ENCODE results near the gene PSMB3.
A peak's percentile ranks its signal among the peaks of the same experiment; 100 is the strongest.

Gene PSMB3

DNA sequence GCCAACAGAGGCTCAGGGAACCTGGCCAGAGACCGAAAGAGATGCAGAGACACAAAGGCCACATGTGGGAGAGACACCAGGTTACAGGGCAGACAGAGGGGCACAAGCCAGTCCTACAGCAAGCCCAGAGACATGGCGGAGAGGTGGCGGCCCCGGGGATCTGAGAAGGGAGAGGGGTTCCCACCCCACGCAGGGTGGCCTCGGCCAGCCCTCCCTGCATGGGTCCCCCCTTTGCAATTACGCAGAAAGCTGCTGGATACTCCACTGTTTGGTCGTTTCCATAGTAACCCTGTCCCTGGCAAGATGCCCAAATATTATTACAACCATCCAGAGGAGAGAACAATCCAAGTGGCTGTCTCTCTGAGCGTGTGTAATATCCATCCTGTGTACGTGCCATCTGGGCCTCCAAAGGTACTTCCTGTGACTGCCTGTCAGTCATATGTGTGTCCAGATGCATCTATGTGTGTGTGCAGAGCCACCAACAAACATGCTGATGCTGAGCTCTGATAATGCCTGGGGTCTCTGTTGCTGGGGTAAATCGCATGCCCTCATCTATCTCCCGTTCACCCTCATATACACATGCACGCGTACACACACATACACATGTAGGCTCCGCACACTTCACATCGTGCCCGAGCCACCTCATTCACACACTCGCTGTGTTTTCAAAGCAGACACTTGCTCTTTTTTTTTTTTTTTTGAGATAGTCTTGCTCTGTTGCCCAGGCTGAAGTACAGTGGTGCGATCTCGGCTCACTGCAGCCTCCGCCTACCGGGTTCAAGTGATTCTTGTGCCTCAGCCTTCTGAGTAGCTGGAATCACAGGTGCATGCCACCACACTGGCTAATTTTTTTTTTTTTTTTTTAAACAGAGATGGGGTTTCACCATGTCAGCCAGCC is 9.9 kb upstream of the PSMB3 start (continued):
- TF ChIP-seq, protein P1, sequence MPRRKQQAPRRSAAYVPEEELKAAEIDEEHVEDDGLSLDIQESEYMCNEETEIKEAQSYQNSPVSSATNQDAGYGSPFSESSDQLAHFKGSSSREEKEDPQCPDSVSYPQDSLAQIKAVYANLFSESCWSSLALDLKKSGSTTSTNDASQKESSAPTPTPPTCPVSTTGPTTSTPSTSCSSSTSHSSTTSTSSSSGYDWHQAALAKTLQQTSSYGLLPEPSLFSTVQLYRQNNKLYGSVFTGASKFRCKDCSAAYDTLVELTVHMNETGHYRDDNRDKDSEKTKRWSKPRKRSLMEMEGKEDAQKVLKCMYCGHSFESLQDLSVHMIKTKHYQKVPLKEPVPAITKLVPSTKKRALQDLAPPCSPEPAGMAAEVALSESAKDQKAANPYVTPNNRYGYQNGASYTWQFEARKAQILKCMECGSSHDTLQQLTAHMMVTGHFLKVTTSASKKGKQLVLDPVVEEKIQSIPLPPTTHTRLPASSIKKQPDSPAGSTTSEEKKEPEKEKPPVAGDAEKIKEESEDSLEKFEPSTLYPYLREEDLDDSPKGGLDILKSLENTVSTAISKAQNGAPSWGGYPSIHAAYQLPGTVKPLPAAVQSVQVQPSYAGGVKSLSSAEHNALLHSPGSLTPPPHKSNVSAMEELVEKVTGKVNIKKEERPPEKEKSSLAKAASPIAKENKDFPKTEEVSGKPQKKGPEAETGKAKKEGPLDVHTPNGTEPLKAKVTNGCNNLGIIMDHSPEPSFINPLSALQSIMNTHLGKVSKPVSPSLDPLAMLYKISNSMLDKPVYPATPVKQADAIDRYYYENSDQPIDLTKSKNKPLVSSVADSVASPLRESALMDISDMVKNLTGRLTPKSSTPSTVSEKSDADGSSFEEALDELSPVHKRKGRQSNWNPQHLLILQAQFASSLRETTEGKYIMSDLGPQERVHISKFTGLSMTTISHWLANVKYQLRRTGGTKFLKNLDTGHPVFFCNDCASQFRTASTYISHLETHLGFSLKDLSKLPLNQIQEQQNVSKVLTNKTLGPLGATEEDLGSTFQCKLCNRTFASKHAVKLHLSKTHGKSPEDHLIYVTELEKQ (tag by site-specific recombination; IDR thresholded peaks at IDR 0.05; ENCODE audit: borderline replicate concordance): 0 out of 2 replicates have a peak, but pooled peaks have one; percentile 35
- peak; percentile 70 for TF ChIP-seq ZBTB17 (tag by site-specific recombination; IDR thresholded peaks at IDR 0.05)
- TF ChIP-seq ZNF121 (tag by site-specific recombination; IDR thresholded peaks at IDR 0.05): peak; percentile 86
- TF ChIP-seq, protein P2, sequence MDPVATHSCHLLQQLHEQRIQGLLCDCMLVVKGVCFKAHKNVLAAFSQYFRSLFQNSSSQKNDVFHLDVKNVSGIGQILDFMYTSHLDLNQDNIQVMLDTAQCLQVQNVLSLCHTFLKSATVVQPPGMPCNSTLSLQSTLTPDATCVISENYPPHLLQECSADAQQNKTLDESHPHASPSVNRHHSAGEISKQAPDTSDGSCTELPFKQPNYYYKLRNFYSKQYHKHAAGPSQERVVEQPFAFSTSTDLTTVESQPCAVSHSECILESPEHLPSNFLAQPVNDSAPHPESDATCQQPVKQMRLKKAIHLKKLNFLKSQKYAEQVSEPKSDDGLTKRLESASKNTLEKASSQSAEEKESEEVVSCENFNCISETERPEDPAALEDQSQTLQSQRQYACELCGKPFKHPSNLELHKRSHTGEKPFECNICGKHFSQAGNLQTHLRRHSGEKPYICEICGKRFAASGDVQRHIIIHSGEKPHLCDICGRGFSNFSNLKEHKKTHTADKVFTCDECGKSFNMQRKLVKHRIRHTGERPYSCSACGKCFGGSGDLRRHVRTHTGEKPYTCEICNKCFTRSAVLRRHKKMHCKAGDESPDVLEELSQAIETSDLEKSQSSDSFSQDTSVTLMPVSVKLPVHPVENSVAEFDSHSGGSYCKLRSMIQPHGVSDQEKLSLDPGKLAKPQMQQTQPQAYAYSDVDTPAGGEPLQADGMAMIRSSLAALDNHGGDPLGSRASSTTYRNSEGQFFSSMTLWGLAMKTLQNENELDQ (tag by site-specific recombination; IDR thresholded peaks at IDR 0.05; ENCODE audit: low read depth): no peak
- no peak for TF ChIP-seq ZNF223 (tag by site-specific recombination; IDR thresholded peaks at IDR 0.05)
- no peak for TF ChIP-seq ZNF416 (tag by site-specific recombination; IDR thresholded peaks at IDR 0.05)
- no peak; the same call in 1 of the 2 replicates for TF ChIP-seq ZNF501 (tag by site-specific recombination; IDR thresholded peaks at IDR 0.05)
- peak; percentile 6; the same call in 1 of the 2 replicates for TF ChIP-seq KLF1 (tag by site-specific recombination; IDR thresholded peaks at IDR 0.05)
- TF ChIP-seq ZNF394 (tag by site-specific recombination; IDR thresholded peaks at IDR 0.05; ENCODE audit: borderline replicate concordance): peak; percentile 55; the same call in 1 of the 2 replicates
- TF ChIP-seq, protein P3, sequence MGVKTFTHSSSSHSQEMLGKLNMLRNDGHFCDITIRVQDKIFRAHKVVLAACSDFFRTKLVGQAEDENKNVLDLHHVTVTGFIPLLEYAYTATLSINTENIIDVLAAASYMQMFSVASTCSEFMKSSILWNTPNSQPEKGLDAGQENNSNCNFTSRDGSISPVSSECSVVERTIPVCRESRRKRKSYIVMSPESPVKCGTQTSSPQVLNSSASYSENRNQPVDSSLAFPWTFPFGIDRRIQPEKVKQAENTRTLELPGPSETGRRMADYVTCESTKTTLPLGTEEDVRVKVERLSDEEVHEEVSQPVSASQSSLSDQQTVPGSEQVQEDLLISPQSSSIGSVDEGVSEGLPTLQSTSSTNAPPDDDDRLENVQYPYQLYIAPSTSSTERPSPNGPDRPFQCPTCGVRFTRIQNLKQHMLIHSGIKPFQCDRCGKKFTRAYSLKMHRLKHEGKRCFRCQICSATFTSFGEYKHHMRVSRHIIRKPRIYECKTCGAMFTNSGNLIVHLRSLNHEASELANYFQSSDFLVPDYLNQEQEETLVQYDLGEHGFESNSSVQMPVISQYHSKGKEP (tag by site-specific recombination; IDR thresholded peaks at IDR 0.05): peak; percentile 38; the same call in 1 of the 2 replicates
- TF ChIP-seq, protein P4, sequence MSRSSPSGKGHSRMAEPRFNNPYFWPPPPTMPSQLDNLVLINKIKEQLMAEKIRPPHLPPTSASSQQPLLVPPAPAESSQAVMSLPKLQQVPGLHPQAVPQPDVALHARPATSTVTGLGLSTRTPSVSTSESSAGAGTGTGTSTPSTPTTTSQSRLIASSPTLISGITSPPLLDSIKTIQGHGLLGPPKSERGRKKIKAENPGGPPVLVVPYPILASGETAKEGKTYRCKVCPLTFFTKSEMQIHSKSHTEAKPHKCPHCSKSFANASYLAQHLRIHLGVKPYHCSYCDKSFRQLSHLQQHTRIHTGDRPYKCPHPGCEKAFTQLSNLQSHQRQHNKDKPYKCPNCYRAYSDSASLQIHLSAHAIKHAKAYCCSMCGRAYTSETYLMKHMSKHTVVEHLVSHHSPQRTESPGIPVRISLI (tag by site-specific recombination; IDR thresholded peaks at IDR 0.05): peak; percentile 76; the same call in 1 of the 2 replicates
- TF ChIP-seq, protein P5, sequence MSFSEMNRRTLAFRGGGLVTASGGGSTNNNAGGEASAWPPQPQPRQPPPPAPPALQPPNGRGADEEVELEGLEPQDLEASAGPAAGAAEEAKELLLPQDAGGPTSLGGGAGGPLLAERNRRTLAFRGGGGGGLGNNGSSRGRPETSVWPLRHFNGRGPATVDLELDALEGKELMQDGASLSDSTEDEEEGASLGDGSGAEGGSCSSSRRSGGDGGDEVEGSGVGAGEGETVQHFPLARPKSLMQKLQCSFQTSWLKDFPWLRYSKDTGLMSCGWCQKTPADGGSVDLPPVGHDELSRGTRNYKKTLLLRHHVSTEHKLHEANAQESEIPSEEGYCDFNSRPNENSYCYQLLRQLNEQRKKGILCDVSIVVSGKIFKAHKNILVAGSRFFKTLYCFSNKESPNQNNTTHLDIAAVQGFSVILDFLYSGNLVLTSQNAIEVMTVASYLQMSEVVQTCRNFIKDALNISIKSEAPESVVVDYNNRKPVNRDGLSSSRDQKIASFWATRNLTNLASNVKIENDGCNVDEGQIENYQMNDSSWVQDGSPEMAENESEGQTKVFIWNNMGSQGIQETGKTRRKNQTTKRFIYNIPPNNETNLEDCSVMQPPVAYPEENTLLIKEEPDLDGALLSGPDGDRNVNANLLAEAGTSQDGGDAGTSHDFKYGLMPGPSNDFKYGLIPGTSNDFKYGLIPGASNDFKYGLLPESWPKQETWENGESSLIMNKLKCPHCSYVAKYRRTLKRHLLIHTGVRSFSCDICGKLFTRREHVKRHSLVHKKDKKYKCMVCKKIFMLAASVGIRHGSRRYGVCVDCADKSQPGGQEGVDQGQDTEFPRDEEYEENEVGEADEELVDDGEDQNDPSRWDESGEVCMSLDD (tag by site-specific recombination; IDR thresholded peaks at IDR 0.05): no peak
- TF ChIP-seq, protein P6, sequence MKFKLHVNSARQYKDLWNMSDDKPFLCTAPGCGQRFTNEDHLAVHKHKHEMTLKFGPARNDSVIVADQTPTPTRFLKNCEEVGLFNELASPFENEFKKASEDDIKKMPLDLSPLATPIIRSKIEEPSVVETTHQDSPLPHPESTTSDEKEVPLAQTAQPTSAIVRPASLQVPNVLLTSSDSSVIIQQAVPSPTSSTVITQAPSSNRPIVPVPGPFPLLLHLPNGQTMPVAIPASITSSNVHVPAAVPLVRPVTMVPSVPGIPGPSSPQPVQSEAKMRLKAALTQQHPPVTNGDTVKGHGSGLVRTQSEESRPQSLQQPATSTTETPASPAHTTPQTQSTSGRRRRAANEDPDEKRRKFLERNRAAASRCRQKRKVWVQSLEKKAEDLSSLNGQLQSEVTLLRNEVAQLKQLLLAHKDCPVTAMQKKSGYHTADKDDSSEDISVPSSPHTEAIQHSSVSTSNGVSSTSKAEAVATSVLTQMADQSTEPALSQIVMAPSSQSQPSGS (tag by site-specific recombination; IDR thresholded peaks at IDR 0.05; ENCODE audit: low read depth): no peak
- TF ChIP-seq ZNF214 (tag by site-specific recombination; IDR thresholded peaks at IDR 0.05; ENCODE audit: borderline replicate concordance): no peak

Data from HEK293 (cell line).